Measurements from ENCODE around the gene ANO10.
"Not testable (repeated sequence)": the region's sequence is repeated elsewhere in the genome, so short reads cannot be mapped to it uniquely, and the experiment has no call there.

- not testable (repeated sequence) for TF ChIP-seq CTCF (IDR thresholded peaks at IDR 0.05; ENCODE audit: low read length); EZH2 (IDR thresholded peaks at IDR 0.05; ENCODE audit: borderline replicate concordance, low read length)
Observed at GRCh38 chr3:43661376-43661775, 39.6 kb upstream of the ANO10 start.

All from OCI-LY1 (cell line).